Trophoblast cell (in vitro differentiated cells and primary cell): Measurements from ENCODE around the gene PCNT.

ENCODE experiments used
- DNase-seq, 2 donors: peaks; one replicate each; pipeline ENCODE4 v3.0.0-alpha.2; 2016
- H2AFZ ChIP-seq: 2 replicates; pipeline ENCODE4 v1.6.1; 2013; ENCODE audit warnings: low read length, moderate library complexity, mild to moderate bottlenecking; ENCODE audit not compliant: insufficient read depth, poor library complexity
- H2AK5ac ChIP-seq: 2 replicates; pipeline ENCODE4 v1.6.1; 2013; ENCODE audit warnings: mild to moderate bottlenecking, low read length
- H2BK120ac ChIP-seq: 2 replicates; pipeline ENCODE4 v1.6.1; 2013; ENCODE audit warnings: low read length, mild to moderate bottlenecking, moderate library complexity; ENCODE audit not compliant: insufficient read depth, poor library complexity
- H2BK12ac ChIP-seq: 2 replicates; pipeline ENCODE4 v1.6.1; 2013; ENCODE audit warnings: mild to moderate bottlenecking, low read length, moderate library complexity
- H2BK5ac ChIP-seq: 2 replicates; pipeline ENCODE4 v1.6.1; 2013; ENCODE audit warnings: low read length, low read depth, moderate library complexity, mild to moderate bottlenecking; ENCODE audit not compliant: poor library complexity
- H3K14ac ChIP-seq: 2 replicates; pipeline ENCODE4 v1.6.1; 2013; ENCODE audit warnings: mild to moderate bottlenecking, low read length
- H3K18ac ChIP-seq: 2 replicates; pipeline ENCODE4 v1.6.1; 2013; ENCODE audit warnings: mild to moderate bottlenecking, low read length
- H3K23ac ChIP-seq: 2 replicates; pipeline ENCODE4 v1.6.1; 2013; ENCODE audit warnings: low read length
- H3K27ac ChIP-seq: 2 replicates; pipeline ENCODE4 v1.5.1; 2013; ENCODE audit warnings: low read depth, mild to moderate bottlenecking, inconsistent platforms, low read length, moderate library complexity
- H3K27me3 ChIP-seq: 2 replicates; pipeline ENCODE4 v1.6.1; 2013; ENCODE audit warnings: inconsistent platforms, mild to moderate bottlenecking, low read length, moderate library complexity; ENCODE audit not compliant: insufficient read depth
- H3K36me3 ChIP-seq, 2 experiments: 1 replicate in 1 of 2; 2 replicates in 1 of 2; pipeline ENCODE4 v1.6.1; 2013; ENCODE audit warnings: low read length in 2 of 2, mild to moderate bottlenecking in 2 of 2, moderate library complexity in 1 of 2; ENCODE audit not compliant: insufficient read depth in 2 of 2, control insufficient read depth in 1 of 2
- H3K4ac ChIP-seq: 2 replicates; pipeline ENCODE4 v1.6.1; 2013; ENCODE audit warnings: low read depth, mild to moderate bottlenecking, low read length, moderate library complexity
- H3K4me1 ChIP-seq, 2 experiments: 1 replicate in 1 of 2; 2 replicates in 1 of 2; pipeline ENCODE4 v1.6.1; 2013; ENCODE audit warnings: low read length in 2 of 2, mild to moderate bottlenecking in 2 of 2, moderate library complexity in 1 of 2; ENCODE audit not compliant: insufficient read depth in 2 of 2, control insufficient read depth in 1 of 2
- H3K4me2 ChIP-seq: 2 replicates; pipeline ENCODE4 v1.6.1; 2013; ENCODE audit warnings: inconsistent platforms, mild to moderate bottlenecking, low read length, moderate library complexity
- H3K4me3 ChIP-seq: 2 replicates; pipeline ENCODE4 v1.5.1; 2013; ENCODE audit warnings: mild to moderate bottlenecking, low read depth, low read length, inconsistent platforms
- H3K79me1 ChIP-seq: one replicate; pipeline ENCODE4 v1.6.1; 2013; ENCODE audit warnings: low read length
- H3K79me2 ChIP-seq: 2 replicates; pipeline ENCODE4 v1.6.1; 2013; ENCODE audit warnings: low read length, mild to moderate bottlenecking; ENCODE audit not compliant: control insufficient read depth, insufficient read depth, poor library complexity
- H3K9ac ChIP-seq: 2 replicates; pipeline ENCODE4 v1.6.1; 2013; ENCODE audit warnings: mild to moderate bottlenecking, low read length
- H3K9me3 ChIP-seq: 2 replicates; pipeline ENCODE4 v1.6.1; 2013; ENCODE audit warnings: low read depth, mild to moderate bottlenecking, control low read depth, inconsistent platforms, low read length; ENCODE audit not compliant: insufficient read depth
- H4K12ac ChIP-seq: 2 replicates; pipeline ENCODE4 v1.6.1; 2013; ENCODE audit warnings: low read depth, mild to moderate bottlenecking, low read length, moderate library complexity
- H4K8ac ChIP-seq: 2 replicates; pipeline ENCODE4 v1.6.1; 2013; ENCODE audit warnings: low read depth, mild to moderate bottlenecking, low read length, moderate library complexity
- H4K91ac ChIP-seq: one replicate; pipeline ENCODE4 v1.6.1; 2013; ENCODE audit warnings: low read depth, mild to moderate bottlenecking, low read length, moderate library complexity
- WGBS: extraction: QIAGEN DNeasy Blood & Tissue Kit; methylation state at CpG from one replicate; pipeline ENCODE4 v1.1.7; 2013; ENCODE audit warnings: missing lambda C conversion rate; ENCODE audit not compliant: insufficient read length, insufficient coverage; ENCODE audit errors: extremely low coverage; 5-methylcytosine and 5-hydroxymethylcytosine counted together

PCNT gene

GRCh38 chr21:46287541-46287940 is 36.4 kb upstream of the PCNT start:
- Histone ChIP-seq H3K14ac (no peak overlapping the region), H3K9ac (no peak overlapping the region), H3K36me3 (peaks cover 13 to 18% of the 10 kb centered on the region in 2 experiments), H2BK12ac (no peak overlapping the region), H2BK5ac (no peak overlapping the region), H3K4ac (peak overlapping the region; percentile 57), H4K91ac (no peak overlapping the region), H3K27me3 (no peaks in the 10 kb centered on the region), H3K79me1 (peaks cover 8% of the 10 kb centered on the region), H3K27ac (no peak overlapping the region), H3K4me2 (no peak overlapping the region), H4K12ac (no peak overlapping the region), H3K4me1 (peaks cover 5 to 10% of the 10 kb centered on the region in 2 experiments), H3K18ac (no peak overlapping the region), H2BK120ac (no peak overlapping the region), H3K9me3 (peaks cover 6% of the 10 kb centered on the region), H4K8ac (no peak overlapping the region), H2AFZ (no peak overlapping the region), H3K79me2 (peaks cover 5% of the 10 kb centered on the region), H3K23ac (no peak overlapping the region), H3K4me3 (no peak overlapping the region), H2AK5ac (no peak overlapping the region)
- no peak for DNase-seq
- WGBS = no CpG with 5 or more reads among the region's 10 CpGs

DNA sequence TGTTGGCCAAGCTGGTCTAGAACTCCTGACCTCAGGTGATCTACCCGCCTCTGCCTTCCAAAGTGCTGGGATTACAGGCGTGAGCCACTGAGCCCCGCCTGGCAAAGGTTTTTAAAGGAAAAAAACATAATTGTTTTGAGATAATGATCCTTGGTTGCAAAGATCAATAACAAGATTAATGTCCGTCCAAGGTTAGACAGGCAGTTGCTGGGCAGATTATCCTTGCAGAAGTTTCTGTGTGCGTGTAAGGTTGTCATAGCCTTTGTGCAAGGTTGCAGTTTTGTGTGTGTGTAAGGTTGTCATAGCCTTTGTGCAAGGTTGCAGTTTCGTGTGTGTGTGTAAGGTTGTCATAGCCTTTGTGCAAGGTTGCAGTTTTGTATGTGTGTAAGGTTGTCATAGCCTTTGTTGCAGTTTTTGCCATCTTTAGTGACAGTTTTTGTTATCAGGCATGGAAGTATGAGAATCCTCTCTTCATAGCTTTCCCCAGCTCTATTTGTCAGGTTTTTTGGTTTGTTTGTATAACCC is 34.2 kb upstream of the PCNT start:
- Histone ChIP-seq H2AFZ (no peak overlapping the region), H3K36me3 (peaks cover 10 to 11% of the 10 kb centered on the region in 2 experiments), H3K79me1 (peaks cover 8% of the 10 kb centered on the region), H3K79me2 (peaks cover 5% of the 10 kb centered on the region), H2BK5ac (no peak overlapping the region), H2BK120ac (no peak overlapping the region), H3K4me1 (peaks cover 4 to 5% of the 10 kb centered on the region in 2 experiments), H4K91ac (no peak overlapping the region), H3K4me3 (no peak overlapping the region), H3K18ac (no peak overlapping the region), H3K4ac (no peak overlapping the region), H4K12ac (no peak overlapping the region), H3K4me2 (no peak overlapping the region), H2BK12ac (no peak overlapping the region), H3K9me3 (peaks cover 6% of the 10 kb centered on the region), H3K14ac (no peak overlapping the region), H3K27ac (no peak overlapping the region), H3K9ac (peak overlapping the region; percentile 79), H3K27me3 (no peaks in the 10 kb centered on the region), H3K23ac (peak overlapping the region; percentile 38), H2AK5ac (no peak overlapping the region), H4K8ac (no peak overlapping the region)
- no peak for DNase-seq
- WGBS = no CpG with 5 or more reads among the region's 6 CpGs

- Histone ChIP-seq H2BK120ac (no peak overlapping the region), H3K4me1 (peaks cover 6 to 9% of the 10 kb centered on the region in 2 experiments), H4K91ac (no peak overlapping the region), H3K79me1 (no peaks in the 10 kb centered on the region), H3K4ac (no peak overlapping the region), H3K4me2 (no peak overlapping the region), H4K8ac (no peak overlapping the region), H2AK5ac (no peak overlapping the region), H4K12ac (no peak overlapping the region), H3K4me3 (no peak overlapping the region), H3K27ac (no peak overlapping the region), H3K9ac (no peak overlapping the region), H3K27me3 (no peaks in the 10 kb centered on the region), H2BK5ac (no peak overlapping the region), H2BK12ac (no peak overlapping the region), H3K9me3 (peaks cover 6% of the 10 kb centered on the region), H2AFZ (no peak overlapping the region), H3K36me3 (peaks cover 10 to 11% of the 10 kb centered on the region in 2 experiments), H3K23ac (no peak overlapping the region), H3K18ac (no peak overlapping the region), H3K14ac (no peak overlapping the region), H3K79me2 (no peaks in the 10 kb centered on the region)
- no CpG with 5 or more reads among the region's 2 CpGs for WGBS
- no peak for DNase-seq
Observed at GRCh38 chr21:46291561-46291960, 32.4 kb upstream of the PCNT start.

- Histone ChIP-seq H3K27me3 (no peaks in the 10 kb centered on the region), H3K18ac (peak overlapping the region; percentile 29), H3K14ac (no peak overlapping the region), H2AFZ (peak overlapping the region; percentile 10), H3K9ac (no peak overlapping the region), H2BK5ac (peak overlapping the region; percentile 35), H3K9me3 (peaks cover 8% of the 10 kb centered on the region), H3K36me3 (peaks cover 17 to 18% of the 10 kb centered on the region in 2 experiments), H3K4me1 (peaks cover 12 to 19% of the 10 kb centered on the region in 2 experiments), H2BK120ac (no peak overlapping the region), H3K23ac (no peak overlapping the region), H2AK5ac (peak overlapping the region; percentile 4), H4K91ac (no peak overlapping the region), H3K4me2 (no peak overlapping the region), H2BK12ac (no peak overlapping the region), H3K4me3 (no peak overlapping the region), H3K4ac (no peak overlapping the region), H3K79me1 (peaks cover 6% of the 10 kb centered on the region), H3K79me2 (no peaks in the 10 kb centered on the region), H4K8ac (peak overlapping the region; percentile 70), H3K27ac (no peak overlapping the region), H4K12ac (peak overlapping the region; percentile 41)
- no CpG with 5 or more reads among the region's 10 CpGs for WGBS
- peak in 1 of 2 donors; percentile 40 for DNase-seq
Observed at GRCh38 chr21:46294647-46295176, 29.2 kb upstream of the PCNT start.
